GM19099 (cell line): ENCODE data around the gene KIAA0232.

ENCODE experiments used
- POLR2A ChIP-seq: IDR thresholded peaks from 3 replicates; pipeline ENCODE4 v1.6.1; 2011; ENCODE audit warnings: low read depth; ENCODE audit not compliant: insufficient read length; ENCODE audit errors: extremely low read depth

Gene KIAA0232

GRCh38 chr4:6808259-6808658 lies 25.7 kb downstream of the KIAA0232 start:
- no peak for TF ChIP-seq POLR2A

GRCh38 chr4:6811165-6811564 lies 28.6 kb downstream of the KIAA0232 start:
- no peak for TF ChIP-seq POLR2A

- no peak for TF ChIP-seq POLR2A
These were observed 30.2 kb downstream of the KIAA0232 start for GRCh38 chr4:6812766-6813165.

- no peak for TF ChIP-seq POLR2A
These were observed 31.2 kb downstream of the KIAA0232 start for GRCh38 chr4:6813725-6814124.

GRCh38 chr4:6815029-6815836 lies 32.7 kb downstream of the KIAA0232 start:
- no peak for TF ChIP-seq POLR2A

DNA sequence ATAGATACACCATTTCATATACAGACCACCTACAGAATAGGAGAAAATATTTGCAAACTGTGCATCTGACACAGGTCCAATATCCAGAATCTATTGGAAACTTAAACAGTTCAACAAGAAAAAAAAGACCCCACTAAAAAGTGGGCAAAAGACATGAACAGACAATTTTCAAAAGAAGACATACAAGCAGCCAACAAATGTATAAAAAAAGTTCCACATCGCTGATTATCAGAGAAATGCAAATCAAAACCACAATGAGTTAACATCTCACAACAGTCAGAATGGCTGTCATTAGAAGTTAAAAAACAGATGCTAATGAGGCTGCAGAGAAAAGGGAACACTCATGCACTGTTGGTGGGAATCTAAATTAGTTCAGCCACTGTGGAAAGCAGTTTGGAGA lies 36.8 kb downstream of the KIAA0232 start:
- TF ChIP-seq POLR2A, result no peak

GRCh38 chr4:6820695-6821094 lies 38.2 kb downstream of the KIAA0232 start:
- TF ChIP-seq POLR2A, result no peak

GRCh38 chr4:6824071-6824470 lies 41.5 kb downstream of the KIAA0232 start:
- no peak for TF ChIP-seq POLR2A

DNA sequence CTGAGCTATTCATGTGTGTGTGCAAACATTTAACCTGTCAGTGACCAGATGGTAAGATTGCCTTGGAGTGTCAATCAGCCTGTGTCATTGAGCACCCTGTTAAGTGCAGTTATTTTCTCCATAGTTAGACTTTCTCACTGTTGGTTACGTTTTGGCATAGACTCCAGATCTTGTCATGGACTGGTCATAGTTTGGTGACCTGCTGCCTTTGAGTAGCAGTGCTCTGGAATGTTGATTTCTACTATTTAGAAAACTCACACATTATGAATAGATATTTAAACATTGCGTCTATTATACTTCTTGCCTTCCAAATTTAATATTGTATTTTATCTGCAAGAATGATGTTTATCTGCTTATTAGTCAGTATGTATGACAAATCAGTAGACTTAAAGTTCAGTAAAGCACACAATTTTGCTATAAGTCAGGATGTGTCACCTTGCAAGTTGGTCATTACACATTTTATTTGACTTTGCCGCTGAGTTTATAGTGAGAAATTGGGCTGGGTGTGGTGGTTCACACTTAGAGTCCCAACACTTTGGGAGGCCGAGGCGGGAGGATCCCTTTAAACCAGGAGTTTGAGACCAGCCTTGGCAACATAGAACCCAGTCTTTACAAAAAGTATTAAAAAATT lies 42.4 kb downstream of the KIAA0232 start:
- no peak for TF ChIP-seq POLR2A

DNA sequence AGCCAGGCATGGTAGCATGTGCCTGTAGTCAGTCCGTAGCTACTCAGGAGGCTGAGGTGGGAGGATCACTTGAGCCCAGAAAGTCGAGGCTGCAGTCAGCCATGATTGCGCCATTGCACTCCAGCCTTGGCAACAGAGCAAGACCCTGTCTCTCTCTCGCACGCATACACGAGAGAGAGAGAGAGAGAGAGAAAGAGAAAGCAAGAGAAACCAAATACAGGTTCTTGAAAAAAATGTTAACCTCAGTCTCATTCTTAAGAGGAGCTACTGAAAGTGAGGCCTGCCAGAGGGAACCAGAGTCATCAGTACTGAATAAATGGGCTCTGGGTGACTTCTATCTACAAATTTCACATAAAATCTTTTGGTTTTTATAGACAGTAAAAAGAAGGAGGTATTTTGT lies 42.9 kb downstream of the KIAA0232 start:
- TF ChIP-seq POLR2A, result no peak

DNA sequence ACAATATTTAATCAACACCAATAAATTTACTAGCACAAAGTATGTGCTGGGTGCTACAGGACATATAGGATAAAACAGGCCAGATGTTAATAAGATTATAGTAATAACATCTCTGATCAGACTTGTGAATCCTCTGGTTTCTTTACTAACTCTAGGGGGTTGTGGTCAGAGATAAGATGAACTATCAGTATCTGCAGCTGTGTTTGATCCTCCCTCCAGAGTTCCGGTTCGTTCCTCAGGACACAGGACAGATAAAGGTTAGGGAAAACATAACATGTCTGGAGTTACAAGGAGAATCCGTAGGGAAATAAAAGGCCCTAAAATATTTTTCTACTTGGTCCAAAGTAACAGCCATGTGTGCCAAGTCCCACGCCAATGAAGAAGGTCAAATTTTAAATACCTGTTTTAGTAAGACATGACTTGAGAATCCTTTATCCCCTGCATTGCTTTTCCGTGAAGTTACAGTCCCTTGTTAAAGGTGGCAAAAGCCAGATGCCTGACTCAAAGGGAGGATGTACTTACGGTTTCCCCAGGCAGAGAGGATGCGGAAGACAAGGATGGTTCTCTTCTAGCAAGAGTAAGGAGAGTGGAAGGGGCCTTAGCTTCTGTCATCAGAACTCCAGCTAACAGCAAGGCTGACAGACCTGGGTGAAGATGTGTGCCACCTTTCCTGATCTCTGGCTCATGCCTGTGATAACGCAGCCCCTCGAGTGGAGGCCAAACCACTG lies 44.4 kb downstream of the KIAA0232 start:
- TF ChIP-seq POLR2A, result no peak

DNA sequence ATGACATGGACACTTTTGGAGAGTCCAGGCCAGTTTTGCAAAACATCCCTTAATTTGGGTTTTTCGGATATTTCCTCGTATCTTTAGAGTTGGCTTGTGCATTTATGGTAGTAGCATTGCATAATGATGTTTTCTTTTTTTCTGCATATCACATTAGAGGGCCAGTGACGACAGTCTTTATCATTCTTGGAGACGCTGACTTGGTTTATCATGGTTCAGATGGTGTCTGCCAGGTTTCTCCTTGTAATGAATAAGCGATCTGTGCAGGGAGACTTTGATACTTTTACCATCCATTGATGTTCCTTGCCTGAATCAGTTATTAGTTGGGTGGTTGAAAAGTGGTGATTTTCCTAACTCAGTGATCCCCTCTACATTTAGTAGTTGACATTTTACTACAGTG lies 46.6 kb downstream of the KIAA0232 start:
- TF ChIP-seq POLR2A, result no peak

DNA sequence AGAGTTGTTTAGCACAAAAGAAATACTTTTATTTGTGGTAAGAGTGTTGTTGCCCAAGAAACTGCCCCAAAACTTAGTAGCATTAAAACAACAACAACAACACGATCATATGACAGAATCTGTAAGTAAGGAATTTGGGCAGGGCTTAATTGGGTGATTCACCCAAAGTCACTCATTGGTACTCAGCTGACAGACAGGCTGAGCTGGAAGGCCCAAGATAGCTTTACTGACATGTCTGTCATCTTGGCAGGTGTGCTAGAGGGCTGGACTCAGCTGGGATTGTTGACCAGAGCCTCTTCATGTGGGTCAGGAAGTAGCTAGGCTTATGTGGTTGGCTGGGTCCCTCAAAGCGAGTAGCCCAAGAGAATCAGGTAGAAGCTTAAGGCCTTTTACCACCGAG lies 52.3 kb downstream of the KIAA0232 start:
- TF ChIP-seq POLR2A, result no peak

- TF ChIP-seq POLR2A, result no peak
These were observed 57.1 kb downstream of the KIAA0232 start for GRCh38 chr4:6839579-6839978.

GRCh38 chr4:6840062-6840976 lies 57.8 kb downstream of the KIAA0232 start:
- no peak for TF ChIP-seq POLR2A
